GM12878 (cell line): ENCODE measurements around the gene ACHE. TPM values are rescaled to one million over a fixed set of nuclear protein-coding genes. Genes with fewer than 3 reads are reported as not detected.
A peak's percentile ranks its signal among the peaks of the same experiment; 100 is the strongest.

Experiments used
- BHLHE40 ChIP-seq, 2 experiments: fragments of 450-650 bp in 1 of 2; IDR thresholded peaks; 2 replicates each; pipeline ENCODE4 v1.6.1; 2011 to 2017; ENCODE audit warnings: low read depth in 2 of 2, borderline replicate concordance in 1 of 2, improper control_type of control experiment in 1 of 2, low read length in 1 of 2, mild to moderate bottlenecking in 1 of 2
- CEBPB ChIP-seq, 2 experiments: fragments of 150-350 bp in 1 of 2; IDR thresholded peaks; 2 replicates each; pipeline ENCODE4 v1.6.1; 2012 to 2014; ENCODE audit warnings: low read depth in 2 of 2, low read length in 2 of 2, borderline replicate concordance in 1 of 2, inconsistent platforms in 1 of 2
- GABPA ChIP-seq: IDR thresholded peaks from 2 replicates; pipeline ENCODE4 v1.6.1; 2014; ENCODE audit warnings: antibody characterized with exemption, low read depth, mild to moderate bottlenecking, inconsistent platforms
- GATAD2B ChIP-seq: fragments of 450-650 bp; conservative IDR thresholded peaks from 2 replicates; pipeline ENCODE4 v1.6.1; 2017; ENCODE audit warnings: low read depth, mild to moderate bottlenecking, moderate library complexity
- IKZF2 ChIP-seq, 2 experiments: fragments of 450-650 bp; IDR thresholded peaks; 2 replicates each; pipeline ENCODE4 v1.6.1; 2017; ENCODE audit warnings: mild to moderate bottlenecking in 2 of 2, moderate library complexity in 2 of 2
- IRF4 ChIP-seq: IDR thresholded peaks from 2 replicates; pipeline ENCODE4 v1.6.1; 2011; ENCODE audit warnings: low read depth, low read length
- JUNB ChIP-seq: IDR thresholded peaks from 2 replicates; pipeline ENCODE4 v1.6.1; 2016; ENCODE audit warnings: antibody characterized with exemption, mild to moderate bottlenecking
- MEF2A ChIP-seq: IDR thresholded peaks from 2 replicates; pipeline ENCODE4 v1.6.1; 2011; ENCODE audit warnings: low read depth, mild to moderate bottlenecking, low read length, moderate library complexity; ENCODE audit not compliant: insufficient read depth
- MYC ChIP-seq: IDR thresholded peaks from 2 replicates; pipeline ENCODE4 v1.6.1; 2011; ENCODE audit warnings: mild to moderate bottlenecking, low read length, moderate library complexity, inconsistent platforms; ENCODE audit not compliant: insufficient read depth, insufficient replicate concordance, insufficient read length, severe bottlenecking
- NFIC ChIP-seq: IDR thresholded peaks from 2 replicates; pipeline ENCODE4 v1.6.1; 2012; ENCODE audit warnings: low read depth, mild to moderate bottlenecking, inconsistent platforms, low read length, moderate library complexity
- POLR2A ChIP-seq: IDR thresholded peaks from 2 replicates; pipeline ENCODE4 v1.6.1; 2011; ENCODE audit warnings: low read depth, mild to moderate bottlenecking, low read length
- RCOR1 ChIP-seq: conservative IDR thresholded peaks from 2 replicates; pipeline ENCODE4 v1.6.1; 2012; ENCODE audit warnings: low read depth, low read length, improper control_type of control experiment
- SMAD1 ChIP-seq: fragments of 450-650 bp; IDR thresholded peaks from 2 replicates; pipeline ENCODE4 v1.6.1; 2018; ENCODE audit warnings: mild to moderate bottlenecking, low read depth; ENCODE audit not compliant: partially characterized antibody
- SREBF2 ChIP-seq: IDR thresholded peaks from 2 replicates; pipeline ENCODE4 v1.6.1; 2012; ENCODE audit warnings: mild to moderate bottlenecking, low read length
- SUPT20H ChIP-seq: IDR thresholded peaks from 2 replicates; pipeline ENCODE4 v1.6.1; 2011; ENCODE audit warnings: low read depth, mild to moderate bottlenecking, low read length, moderate library complexity, borderline replicate concordance; ENCODE audit not compliant: control insufficient read depth
- TCF3 ChIP-seq: IDR thresholded peaks from 2 replicates; pipeline ENCODE4 v1.6.1; 2012; ENCODE audit warnings: low read depth, mild to moderate bottlenecking, low read length, borderline replicate concordance; ENCODE audit not compliant: insufficient read depth
- ZNF24 ChIP-seq: fragments of 450-650 bp; IDR thresholded peaks from 2 replicates; pipeline ENCODE4 v1.6.1; 2017; ENCODE audit warnings: antibody characterized with exemption, mild to moderate bottlenecking
- ZNF274 ChIP-seq: IDR thresholded peaks from one replicate; pipeline ENCODE4 v1.8.0; 2011; ENCODE audit not compliant: insufficient read length, insufficient read depth
- polyA plus RNA-seq, 11 experiments: library from polyadenylated mRNA; depleted of rRNA in 4 of 11; unstranded in 6 of 11; stranded (reverse) in 5 of 11; fragments of >200 nt; fragmentation: Nextera tagmentation in 4 of 11; fragmentation: Illumina TruSeq in 1 of 11; extraction: Ambion mirVana in 4 of 11; extraction: Trizol in 1 of 11; gene quantifications; 1 replicate in 1 of 11; 2 replicates in 10 of 11; pipeline versions ENCODE4 v1.2.1 to v1.2.3, GENCODE V29; 2011 to 2016; ENCODE audit warnings: inconsistent platforms in 2 of 11, missing spikeins in 2 of 11, low read depth in 1 of 11
- total RNA-seq, 4 experiments: library from RNA; depleted of rRNA in 3 of 4; stranded (reverse); fragments of >200 nt in 3 of 4; fragmentation: Illumina TruSeq in 1 of 4; extraction: Trizol in 1 of 4; gene quantifications; 2 replicates each; pipeline versions ENCODE4 v1.2.1 to v1.2.3, GENCODE V29; 2013 to 2021
- TF ChIP-seq, protein P1 (sequence below): fragments of 450-650 bp; IDR thresholded peaks from 2 replicates; pipeline ENCODE4 v1.6.1; 2017; ENCODE audit warnings: mild to moderate bottlenecking, low read depth, inconsistent platforms; ENCODE audit not compliant: poor library complexity, severe bottlenecking
- TF ChIP-seq, protein P2 (sequence below): IDR thresholded peaks from 2 replicates; pipeline ENCODE4 v1.6.1; 2012; ENCODE audit warnings: low read depth, low read length, improper control_type of control experiment
- TF ChIP-seq, protein P3 (sequence below): fragments of 450-650 bp; IDR thresholded peaks from 2 replicates; pipeline ENCODE4 v1.6.1; 2017; ENCODE audit warnings: mild to moderate bottlenecking
- TF ChIP-seq, protein P4 (sequence below): fragments of 450-650 bp; IDR thresholded peaks from 2 replicates; pipeline ENCODE4 v1.6.1; 2017; ENCODE audit warnings: borderline replicate concordance

ACHE gene
- total and polyA plus RNA-seq, 10 of the 15 experiments (the other 5 are each of a cell fraction or from before 2014, with no cell fraction given) = 0.07 to 5.1 (median 2.3) TPM; not detected in 1

DNA sequence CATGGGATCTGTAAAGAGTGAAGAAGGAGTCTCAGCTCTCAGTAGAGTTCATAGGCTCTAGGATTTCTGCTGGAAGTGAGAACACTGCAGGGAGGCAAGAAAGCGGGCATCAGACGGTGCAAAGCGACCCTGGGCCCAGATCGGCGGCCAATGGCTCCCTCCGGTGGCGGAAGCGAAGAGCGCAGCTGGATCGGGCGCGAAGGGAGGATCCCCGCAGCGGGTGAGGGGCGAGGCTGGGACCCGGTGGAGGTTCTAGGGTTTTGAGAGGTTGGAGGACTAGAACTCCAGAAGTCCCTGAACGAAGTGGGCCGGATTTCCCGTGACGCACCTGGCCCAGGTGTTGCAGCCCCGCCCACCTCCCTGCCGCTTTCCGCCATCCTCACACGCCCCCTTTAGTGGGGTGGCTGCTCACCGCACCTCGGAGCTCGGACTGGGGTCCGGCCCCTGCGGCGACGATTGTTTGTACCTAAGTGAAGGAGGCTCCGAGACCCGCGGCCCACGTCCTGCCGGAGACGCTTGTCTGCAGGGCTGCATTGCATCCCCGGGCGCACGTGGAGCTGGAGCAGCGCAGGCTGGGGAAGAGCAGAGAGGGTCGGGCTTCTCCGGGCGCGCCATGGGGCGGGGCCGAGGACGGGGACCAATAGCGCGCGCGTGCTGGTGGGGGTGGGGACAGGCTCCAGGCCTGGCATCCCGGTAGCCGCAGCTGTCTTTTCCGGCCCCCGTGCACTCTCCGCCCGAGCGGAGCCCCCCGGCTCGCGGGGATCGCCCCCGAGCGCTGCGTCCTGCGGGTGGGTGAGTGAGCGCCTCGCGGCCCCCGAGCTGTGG lies 43.4 kb downstream of the ACHE start, which contains the start of gene SLC12A9 (continued):
- no peak for TF ChIP-seq CEBPB (IDR thresholded peaks at IDR 0.05; ENCODE audit: borderline replicate concordance in 1 of 2, low read depth in 2 of 2, low read length in 2 of 2)
- 0 out of 2 replicates have a peak, but pooled peaks have one; percentile 19 for TF ChIP-seq MEF2A
- TF ChIP-seq SREBF2 = no peak
- TF ChIP-seq IRF4 = no peak
- TF ChIP-seq, protein P1, sequence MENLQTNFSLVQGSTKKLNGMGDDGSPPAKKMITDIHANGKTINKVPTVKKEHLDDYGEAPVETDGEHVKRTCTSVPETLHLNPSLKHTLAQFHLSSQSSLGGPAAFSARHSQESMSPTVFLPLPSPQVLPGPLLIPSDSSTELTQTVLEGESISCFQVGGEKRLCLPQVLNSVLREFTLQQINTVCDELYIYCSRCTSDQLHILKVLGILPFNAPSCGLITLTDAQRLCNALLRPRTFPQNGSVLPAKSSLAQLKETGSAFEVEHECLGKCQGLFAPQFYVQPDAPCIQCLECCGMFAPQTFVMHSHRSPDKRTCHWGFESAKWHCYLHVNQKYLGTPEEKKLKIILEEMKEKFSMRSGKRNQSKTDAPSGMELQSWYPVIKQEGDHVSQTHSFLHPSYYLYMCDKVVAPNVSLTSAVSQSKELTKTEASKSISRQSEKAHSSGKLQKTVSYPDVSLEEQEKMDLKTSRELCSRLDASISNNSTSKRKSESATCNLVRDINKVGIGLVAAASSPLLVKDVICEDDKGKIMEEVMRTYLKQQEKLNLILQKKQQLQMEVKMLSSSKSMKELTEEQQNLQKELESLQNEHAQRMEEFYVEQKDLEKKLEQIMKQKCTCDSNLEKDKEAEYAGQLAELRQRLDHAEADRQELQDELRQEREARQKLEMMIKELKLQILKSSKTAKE = no peak
- TF ChIP-seq ZNF274 = no peak
- peak; percentile 60; the same call in 1 of the 2 replicates for TF ChIP-seq TCF3
- TF ChIP-seq ZNF24 = no peak
- no peak for TF ChIP-seq GABPA
- TF ChIP-seq BHLHE40 (IDR thresholded peaks at IDR 0.05; ENCODE audit: borderline replicate concordance in 1 of 2, low read depth in 2 of 2, low read length in 1 of 2) = peak; percentile 84 to 96; a peak in 3 of 4 replicates
- TF ChIP-seq NFIC = no peak
- peak; percentile 84 for TF ChIP-seq GATAD2B
- TF ChIP-seq, protein P2, sequence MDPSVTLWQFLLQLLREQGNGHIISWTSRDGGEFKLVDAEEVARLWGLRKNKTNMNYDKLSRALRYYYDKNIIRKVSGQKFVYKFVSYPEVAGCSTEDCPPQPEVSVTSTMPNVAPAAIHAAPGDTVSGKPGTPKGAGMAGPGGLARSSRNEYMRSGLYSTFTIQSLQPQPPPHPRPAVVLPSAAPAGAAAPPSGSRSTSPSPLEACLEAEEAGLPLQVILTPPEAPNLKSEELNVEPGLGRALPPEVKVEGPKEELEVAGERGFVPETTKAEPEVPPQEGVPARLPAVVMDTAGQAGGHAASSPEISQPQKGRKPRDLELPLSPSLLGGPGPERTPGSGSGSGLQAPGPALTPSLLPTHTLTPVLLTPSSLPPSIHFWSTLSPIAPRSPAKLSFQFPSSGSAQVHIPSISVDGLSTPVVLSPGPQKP = no peak
- no peak for TF ChIP-seq JUNB
- TF ChIP-seq, protein P3, sequence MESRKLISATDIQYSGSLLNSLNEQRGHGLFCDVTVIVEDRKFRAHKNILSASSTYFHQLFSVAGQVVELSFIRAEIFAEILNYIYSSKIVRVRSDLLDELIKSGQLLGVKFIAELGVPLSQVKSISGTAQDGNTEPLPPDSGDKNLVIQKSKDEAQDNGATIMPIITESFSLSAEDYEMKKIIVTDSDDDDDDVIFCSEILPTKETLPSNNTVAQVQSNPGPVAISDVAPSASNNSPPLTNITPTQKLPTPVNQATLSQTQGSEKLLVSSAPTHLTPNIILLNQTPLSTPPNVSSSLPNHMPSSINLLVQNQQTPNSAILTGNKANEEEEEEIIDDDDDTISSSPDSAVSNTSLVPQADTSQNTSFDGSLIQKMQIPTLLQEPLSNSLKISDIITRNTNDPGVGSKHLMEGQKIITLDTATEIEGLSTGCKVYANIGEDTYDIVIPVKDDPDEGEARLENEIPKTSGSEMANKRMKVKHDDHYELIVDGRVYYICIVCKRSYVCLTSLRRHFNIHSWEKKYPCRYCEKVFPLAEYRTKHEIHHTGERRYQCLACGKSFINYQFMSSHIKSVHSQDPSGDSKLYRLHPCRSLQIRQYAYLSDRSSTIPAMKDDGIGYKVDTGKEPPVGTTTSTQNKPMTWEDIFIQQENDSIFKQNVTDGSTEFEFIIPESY = no peak
- no peak for TF ChIP-seq SMAD1
- no peak for TF ChIP-seq MYC
- TF ChIP-seq RCOR1 = no peak
- TF ChIP-seq, protein P4, sequence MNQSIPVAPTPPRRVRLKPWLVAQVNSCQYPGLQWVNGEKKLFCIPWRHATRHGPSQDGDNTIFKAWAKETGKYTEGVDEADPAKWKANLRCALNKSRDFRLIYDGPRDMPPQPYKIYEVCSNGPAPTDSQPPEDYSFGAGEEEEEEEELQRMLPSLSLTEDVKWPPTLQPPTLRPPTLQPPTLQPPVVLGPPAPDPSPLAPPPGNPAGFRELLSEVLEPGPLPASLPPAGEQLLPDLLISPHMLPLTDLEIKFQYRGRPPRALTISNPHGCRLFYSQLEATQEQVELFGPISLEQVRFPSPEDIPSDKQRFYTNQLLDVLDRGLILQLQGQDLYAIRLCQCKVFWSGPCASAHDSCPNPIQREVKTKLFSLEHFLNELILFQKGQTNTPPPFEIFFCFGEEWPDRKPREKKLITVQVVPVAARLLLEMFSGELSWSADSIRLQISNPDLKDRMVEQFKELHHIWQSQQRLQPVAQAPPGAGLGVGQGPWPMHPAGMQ = no peak
- peak; percentile 71 for TF ChIP-seq POLR2A
- peak in 1 of 2 experiments; percentile 33; a peak in 1 of 4 replicates for TF ChIP-seq IKZF2 (IDR thresholded peaks at IDR 0.05)
- no peak for TF ChIP-seq SUPT20H
